Measurements from ENCODE around the gene CRYAB.

DNA sequence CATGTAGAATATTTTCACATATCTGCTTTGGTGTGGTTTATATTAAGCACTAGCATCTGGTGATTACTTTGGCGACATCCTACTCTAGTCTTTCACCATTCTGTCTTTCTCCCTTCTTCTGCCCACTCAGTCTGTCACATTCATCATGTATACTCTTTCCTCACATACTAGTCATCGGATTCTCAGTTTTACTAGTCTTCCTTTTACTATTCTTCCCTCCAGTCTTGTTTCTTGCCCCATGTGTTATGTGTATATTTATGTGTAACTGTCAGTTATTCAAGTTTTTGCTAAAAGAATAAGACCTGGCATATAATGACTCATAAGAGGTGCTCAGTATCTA lies 21.0 kb upstream of the CRYAB start:
- TF ChIP-seq SUZ12 (IDR thresholded peaks at IDR 0.05) = no peak
- no peak for TF ChIP-seq FOXM1 (IDR thresholded peaks at IDR 0.05; ENCODE audit: borderline replicate concordance)
- TF ChIP-seq TARDBP (IDR thresholded peaks at IDR 0.05) = no peak

All from HEK293T (cell line).